Measurements from ENCODE around the gene DLX2. TPM values are rescaled to one million over a fixed set of nuclear protein-coding genes. Genes with fewer than 3 reads are reported as not detected.

DLX2 gene
- total and polyA plus RNA-seq, 2 of the 13 experiments (the other 11 are each of a cell fraction or from before 2014, with no cell fraction given): 0.07 to 0.15 TPM

DNA sequence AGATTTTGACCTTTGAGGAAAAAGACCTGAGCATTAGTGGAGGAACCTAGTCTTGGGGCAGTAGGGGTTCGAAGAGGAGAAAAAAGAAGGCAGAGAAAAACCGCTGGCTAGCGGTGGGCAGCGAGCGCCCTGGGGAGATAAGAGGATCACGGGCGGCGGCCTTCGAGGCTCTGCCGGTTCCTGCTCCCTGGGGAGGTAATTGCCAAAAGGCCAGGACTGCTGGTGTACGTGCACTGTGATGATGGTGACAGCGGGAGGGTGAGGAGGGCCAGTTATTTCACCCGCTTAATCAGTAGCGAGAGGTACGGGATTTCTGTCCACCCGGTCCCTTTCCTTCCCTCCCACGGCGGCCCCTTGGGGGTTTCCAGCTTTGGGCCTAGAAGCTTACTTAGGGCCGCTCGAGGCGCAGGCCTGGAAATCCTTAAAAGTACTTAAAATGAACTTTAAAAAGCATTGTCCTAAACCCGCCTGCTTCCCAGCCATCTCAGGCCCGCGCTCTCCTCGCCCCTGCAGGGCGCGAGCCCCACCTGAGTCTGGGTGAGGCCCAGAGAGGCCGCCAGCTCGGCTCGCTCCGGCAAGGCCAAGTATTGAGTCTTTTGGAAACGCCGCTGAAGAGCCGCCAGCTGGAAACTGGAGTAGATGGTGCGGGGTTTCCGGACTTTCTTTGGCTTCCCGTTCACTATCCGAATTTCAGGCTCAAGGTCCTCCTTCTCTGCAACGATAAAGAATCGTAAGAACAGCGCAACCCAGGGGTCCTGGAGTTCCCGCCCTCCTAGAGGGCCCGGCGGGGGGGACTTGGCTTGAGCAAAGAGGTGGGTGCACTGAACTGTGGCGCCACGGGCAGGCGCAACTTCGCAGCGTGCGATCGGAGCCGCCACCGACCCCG, 1.5 kb downstream of the DLX2 start:
- CTCF ChIA-PET (ENCODE audit: low intra/inter-chr PET ratio, low total read pairs): no interaction called here
- Histone ChIP-seq H2AFZ (ENCODE audit: low read length) (no peak overlapping the region), H3K27me3 (ENCODE audit: control insufficient read depth in 1 of 2, insufficient read depth in 2 of 2, low read length in 2 of 2) (peaks cover 14 to 46% of the 10 kb centered on the region in 2 experiments), H3K4me3 (replicated peaks in 1 of 3; ENCODE audit: insufficient read depth in 1 of 3, low read depth in 2 of 3, low read length in 3 of 3) (peak overlapping the region; percentile 61 to 75 (median 65)), H3K9ac (ENCODE audit: insufficient read depth, low read depth, low read length) (peak overlapping the region; percentile 47), H3K79me2 (ENCODE audit: insufficient read depth, low read length) (no peaks in the 10 kb centered on the region), H4K20me1 (ENCODE audit: insufficient read depth, low read length) (no peaks in the 10 kb centered on the region; the same call in 1 of the 2 replicates), H3K4me2 (ENCODE audit: low read depth, low read length) (peak overlapping the region; percentile 99), H3K4me1 (ENCODE audit: insufficient read depth, low read length) (peaks cover 76% of the 10 kb centered on the region), H3K9me3 (ENCODE audit: low read length) (no peaks in the 10 kb centered on the region), H3K27ac (ENCODE audit: extremely low read length, insufficient read depth, low read length) (no peak overlapping the region), H3K36me3 (replicated peaks in 1 of 2; ENCODE audit: control insufficient read depth in 1 of 2, insufficient read depth in 2 of 2, low read length in 2 of 2) (no peaks in the 10 kb centered on the region)
- in situ Hi-C loops (cut with HindIII; ENCODE audit: extremely low pct_ligation_motif_present, low pct_unique_long_range_greater_than_20kb): loop anchor here (5.0 to 10.0 kb wide), 2 partner anchors 104 to 306 kb away; partner anchors contain the start of gene METAP1D
- intact Hi-C loops (cut with micrococcal nuclease; ENCODE audit: unreplicated experiment): loop anchor here (10.0 kb wide), 1 partner anchor 1126 kb away; no protein-coding TSS in a partner anchor
- POLR2A ChIA-PET: interaction anchor here (0.9 to 2.8 kb wide), 9 partner anchors 10 to 413 kb away, joined by 3 to 42 read pairs (median 7); partner anchors contain the start of genes DLX1, DYNC1I2 and SLC25A12
- no TSS peak for BruUV-seq (replicated peaks)
- FAIRE-seq (no peak), DNase-seq (ENCODE audit: low spot score) (no peak), ATAC-seq (peak; percentile 1)
- WGBS (ENCODE audit: low lambda C conversion rate): 54% methylated on average over 54 of the region's 54 CpGs
- 0 out of 2 replicates have a peak, but pooled peaks have one; percentile 10 for TF ChIP-seq ZNF337 (CRISPR knock-in tag; IDR thresholded peaks at IDR 0.05; ENCODE audit: borderline replicate concordance, low read depth)
- 0 out of 2 replicates have a peak, but pooled peaks have one; percentile 38 for TF ChIP-seq ZFP36L1 (CRISPR knock-in tag; IDR thresholded peaks at IDR 0.05)
- TF ChIP-seq ZFX (CRISPR knock-in tag; IDR thresholded peaks at IDR 0.05; ENCODE audit: low read depth): no peak
- TF ChIP-seq REPIN1 (CRISPR knock-in tag; IDR thresholded peaks at IDR 0.05; ENCODE audit: borderline replicate concordance, low read depth): no peak
- TF ChIP-seq, protein P1, sequence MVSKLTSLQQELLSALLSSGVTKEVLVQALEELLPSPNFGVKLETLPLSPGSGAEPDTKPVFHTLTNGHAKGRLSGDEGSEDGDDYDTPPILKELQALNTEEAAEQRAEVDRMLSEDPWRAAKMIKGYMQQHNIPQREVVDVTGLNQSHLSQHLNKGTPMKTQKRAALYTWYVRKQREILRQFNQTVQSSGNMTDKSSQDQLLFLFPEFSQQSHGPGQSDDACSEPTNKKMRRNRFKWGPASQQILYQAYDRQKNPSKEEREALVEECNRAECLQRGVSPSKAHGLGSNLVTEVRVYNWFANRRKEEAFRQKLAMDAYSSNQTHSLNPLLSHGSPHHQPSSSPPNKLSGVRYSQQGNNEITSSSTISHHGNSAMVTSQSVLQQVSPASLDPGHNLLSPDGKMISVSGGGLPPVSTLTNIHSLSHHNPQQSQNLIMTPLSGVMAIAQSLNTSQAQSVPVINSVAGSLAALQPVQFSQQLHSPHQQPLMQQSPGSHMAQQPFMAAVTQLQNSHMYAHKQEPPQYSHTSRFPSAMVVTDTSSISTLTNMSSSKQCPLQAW (CRISPR knock-in tag; IDR thresholded peaks at IDR 0.05): peak; percentile 11; the same call in 1 of the 2 replicates
- TF ChIP-seq ZNF136 (CRISPR knock-in tag; IDR thresholded peaks at IDR 0.05; ENCODE audit: low read depth): no peak
- no peak for TF ChIP-seq ISL2 (CRISPR knock-in tag; IDR thresholded peaks at IDR 0.05)
- no peak for TF ChIP-seq PITX1 (CRISPR knock-in tag; IDR thresholded peaks at IDR 0.05)
- no peak for TF ChIP-seq ZNF615 (CRISPR knock-in tag; IDR thresholded peaks at IDR 0.05; ENCODE audit: borderline replicate concordance)
- TF ChIP-seq REL (CRISPR knock-in tag; conservative IDR thresholded peaks at IDR 0.05): no peak
- TF ChIP-seq CBX2 (IDR thresholded peaks at IDR 0.05; ENCODE audit: low read depth, low read length): no peak
- 0 out of 2 replicates have a peak, but pooled peaks have one; percentile 56 for TF ChIP-seq CBX2 (CRISPR knock-in tag; IDR thresholded peaks at IDR 0.05; ENCODE audit: low read depth)
- TF ChIP-seq ZNF501 (CRISPR knock-in tag; IDR thresholded peaks at IDR 0.05): peak; percentile 70; the same call in 1 of the 2 replicates
- TF ChIP-seq EP300 (IDR thresholded peaks at IDR 0.05; ENCODE audit: low read depth in 2 of 2, low read length in 2 of 2): no peak
- no peak for TF ChIP-seq EP300 (CRISPR knock-in tag; IDR thresholded peaks at IDR 0.05; ENCODE audit: borderline replicate concordance)
- no peak for TF ChIP-seq IRX3 (CRISPR knock-in tag; IDR thresholded peaks at IDR 0.05; ENCODE audit: borderline replicate concordance, low read depth)
- TF ChIP-seq FIP1L1 (IDR thresholded peaks at IDR 0.05; ENCODE audit: borderline replicate concordance, insufficient read depth, low read depth, low read length): no peak
- 0 out of 2 replicates have a peak, but pooled peaks have one; percentile 23 for TF ChIP-seq ZFY (CRISPR knock-in tag; IDR thresholded peaks at IDR 0.05)
- no peak for TF ChIP-seq ZNF616 (CRISPR knock-in tag; IDR thresholded peaks at IDR 0.05; ENCODE audit: low read depth)
- TF ChIP-seq ZNF564 (CRISPR knock-in tag; IDR thresholded peaks at IDR 0.05): no peak
- no peak for TF ChIP-seq ZNF543 (CRISPR knock-in tag; IDR thresholded peaks at IDR 0.05)
- 0 out of 2 replicates have a peak, but pooled peaks have one; percentile 51 for TF ChIP-seq ZSCAN30 (CRISPR knock-in tag; IDR thresholded peaks at IDR 0.05)
- TF ChIP-seq NFE2L2 (IDR thresholded peaks at IDR 0.05; ENCODE audit: low read length): no peak
- TF ChIP-seq ARNTL (CRISPR knock-in tag; IDR thresholded peaks at IDR 0.05): no peak
